H9 (cell line): ENCODE measurements around the gene ENTPD1. TPM values are rescaled to one million over a fixed set of nuclear protein-coding genes. Genes with fewer than 3 reads are reported as not detected.

Experiments
- DNase-seq: peaks from one replicate; pipeline ENCODE4 v3.0.0-alpha.2; 2017
- H2AFZ ChIP-seq: one replicate; pipeline ENCODE4 v1.6.1; 2013; ENCODE audit warnings: mild to moderate bottlenecking, low read length, control low read depth, moderate library complexity
- H2AK5ac ChIP-seq: 2 replicates; pipeline ENCODE4 v1.6.1; 2013; ENCODE audit warnings: low read length, control low read depth, mixed read lengths; ENCODE audit not compliant: insufficient read length
- H2BK120ac ChIP-seq: one replicate; pipeline ENCODE4 v1.6.1; 2013; ENCODE audit warnings: low read depth, mild to moderate bottlenecking, low read length, control low read depth, inconsistent platforms; ENCODE audit not compliant: poor library complexity, severe bottlenecking
- H2BK12ac ChIP-seq: 2 replicates; pipeline ENCODE4 v1.6.1; 2013; ENCODE audit warnings: low read length, control low read depth, mixed read lengths, low read depth; ENCODE audit not compliant: insufficient read length
- H2BK15ac ChIP-seq: 2 replicates; pipeline ENCODE4 v1.6.1; 2013; ENCODE audit warnings: low read depth, low read length, control low read depth
- H2BK20ac ChIP-seq: one replicate; pipeline ENCODE4 v1.6.1; 2013; ENCODE audit warnings: low read depth, mild to moderate bottlenecking, low read length, control low read depth, inconsistent platforms; ENCODE audit not compliant: poor library complexity, severe bottlenecking
- H2BK5ac ChIP-seq: 2 replicates; pipeline ENCODE4 v1.6.1; 2013; ENCODE audit warnings: low read length, control low read depth, mixed read lengths; ENCODE audit not compliant: insufficient read length
- H3K14ac ChIP-seq: 2 replicates; pipeline ENCODE4 v1.6.1; 2013; ENCODE audit warnings: low read length, control low read depth; ENCODE audit not compliant: insufficient read depth
- H3K18ac ChIP-seq: 2 replicates; pipeline ENCODE4 v1.6.1; 2013; ENCODE audit warnings: low read depth, mild to moderate bottlenecking, mixed read lengths, low read length, control low read depth; ENCODE audit not compliant: insufficient read length
- H3K23ac ChIP-seq: 2 replicates; pipeline ENCODE4 v1.6.1; 2013; ENCODE audit warnings: low read length, control low read depth, mixed read lengths, low read depth; ENCODE audit not compliant: insufficient read length
- H3K23me2 ChIP-seq: 2 replicates; pipeline ENCODE4 v1.6.1; 2013; ENCODE audit warnings: low read depth, mild to moderate bottlenecking, mixed read lengths, low read length, control low read depth; ENCODE audit not compliant: insufficient read length, poor library complexity, severe bottlenecking
- H3K27ac ChIP-seq: 2 replicates; pipeline ENCODE4 v1.5.1; 2013; ENCODE audit warnings: low read length, control low read depth, mixed read lengths, low read depth; ENCODE audit not compliant: insufficient read length
- H3K27me3 ChIP-seq: 2 replicates; pipeline ENCODE4 v1.6.1; 2013; ENCODE audit warnings: low read length, control low read depth, inconsistent platforms; ENCODE audit not compliant: insufficient read depth
- H3K4ac ChIP-seq: 2 replicates; pipeline ENCODE4 v1.6.1; 2013; ENCODE audit warnings: low read depth, mild to moderate bottlenecking, control low read depth, inconsistent platforms, low read length, moderate library complexity
- H3K4me1 ChIP-seq: 2 replicates; pipeline ENCODE4 v1.6.1; 2013; ENCODE audit warnings: low read length, control low read depth, inconsistent platforms; ENCODE audit not compliant: insufficient read depth
- H3K4me2 ChIP-seq: 2 replicates; pipeline ENCODE4 v1.6.1; 2013; ENCODE audit warnings: low read length, control low read depth, mixed read lengths; ENCODE audit not compliant: insufficient read length, insufficient read depth
- H3K56ac ChIP-seq: 2 replicates; pipeline ENCODE4 v1.6.1; 2013; ENCODE audit warnings: low read depth, mild to moderate bottlenecking, mixed read lengths, low read length, control low read depth; ENCODE audit not compliant: insufficient read length
- H3K79me1 ChIP-seq: 2 replicates; pipeline ENCODE4 v1.6.1; 2013; ENCODE audit warnings: low read depth, mild to moderate bottlenecking, moderate library complexity, low read length, control low read depth, inconsistent platforms; ENCODE audit not compliant: insufficient read depth, poor library complexity, severe bottlenecking
- H3K79me2 ChIP-seq: 2 replicates; pipeline ENCODE4 v1.6.1; 2013; ENCODE audit warnings: low read length, control low read depth, inconsistent platforms; ENCODE audit not compliant: insufficient read depth
- H3K9ac ChIP-seq: 2 replicates; pipeline ENCODE4 v1.6.1; 2013; ENCODE audit warnings: low read length, control low read depth, mixed read lengths; ENCODE audit not compliant: insufficient read length; ENCODE audit errors: extremely low read depth
- H3K9me3 ChIP-seq: one replicate; pipeline ENCODE4 v1.6.1; 2013; ENCODE audit warnings: low read depth, low read length, inconsistent platforms; ENCODE audit not compliant: control insufficient read depth
- H3T11ph ChIP-seq: one replicate; pipeline ENCODE4 v1.6.1; 2013; ENCODE audit warnings: mild to moderate bottlenecking, low read length, control low read depth, inconsistent platforms
- H4K20me1 ChIP-seq: one replicate; pipeline ENCODE4 v1.6.1; 2013; ENCODE audit not compliant: control insufficient read depth, insufficient read length, insufficient read depth
- H4K5ac ChIP-seq: 2 replicates; pipeline ENCODE4 v1.6.1; 2013; ENCODE audit warnings: low read depth, mild to moderate bottlenecking, mixed read lengths, low read length, control low read depth; ENCODE audit not compliant: insufficient read length
- H4K8ac ChIP-seq: replicated peaks from 2 replicates; pipeline ENCODE4 v1.6.1; 2013; ENCODE audit warnings: low read length, control low read depth, mixed read lengths, low read depth; ENCODE audit not compliant: insufficient read length
- H4K91ac ChIP-seq: 2 replicates; pipeline ENCODE4 v1.6.1; 2013; ENCODE audit warnings: low read depth, mild to moderate bottlenecking, moderate library complexity, mixed read lengths, low read length, control low read depth; ENCODE audit not compliant: insufficient read length
- H3K27ac Mint-ChIP-seq, 3 experiments: 2 replicates in 2 of 3; 3 replicates in 1 of 3; pipeline ENCODE4 v1.8.0; 2020 to 2021; ENCODE audit warnings: mixed read lengths in 3 of 3, mild to moderate bottlenecking in 1 of 3, moderate library complexity in 1 of 3
- H3K27me3 Mint-ChIP-seq: 2 replicates; pipeline ENCODE4 v1.8.0; 2021; ENCODE audit warnings: low read depth, mild to moderate bottlenecking, moderate library complexity, mixed read lengths
- H3K36me3 Mint-ChIP-seq, 3 experiments: 2 replicates in 2 of 3; 3 replicates in 1 of 3; pipeline ENCODE4 v1.8.0; 2020 to 2021; ENCODE audit warnings: low read depth in 3 of 3, mixed read lengths in 3 of 3; ENCODE audit not compliant: insufficient read depth in 1 of 3
- H3K4me1 Mint-ChIP-seq, 2 experiments: 2 replicates each; pipeline ENCODE4 v1.8.0; 2020; ENCODE audit warnings: mixed read lengths in 2 of 2
- H3K4me3 Mint-ChIP-seq, 2 experiments: 2 replicates in 1 of 2; 3 replicates in 1 of 2; pipeline ENCODE4 v1.8.0; 2020 to 2021; ENCODE audit warnings: mild to moderate bottlenecking in 2 of 2, mixed read lengths in 2 of 2, moderate library complexity in 1 of 2
- H3K9me3 Mint-ChIP-seq, 2 experiments: 2 replicates in 1 of 2; 3 replicates in 1 of 2; pipeline ENCODE4 v1.8.0; 2020; ENCODE audit warnings: mild to moderate bottlenecking in 2 of 2, mixed read lengths in 2 of 2, moderate library complexity in 1 of 2
- WGBS: extraction: QIAGEN DNeasy Blood & Tissue Kit; methylation state at CpG from one replicate; pipeline ENCODE4 v1.1.7; 2013; ENCODE audit warnings: missing lambda C conversion rate, low lambda C conversion rate, mixed read lengths; ENCODE audit not compliant: insufficient read length; ENCODE audit errors: extremely low coverage; 5-methylcytosine and 5-hydroxymethylcytosine counted together
- total RNA-seq: library from RNA; stranded (reverse); gene quantifications from 2 replicates; pipeline ENCODE4 v1.2.1, GENCODE V29; 2021
- TF ChIP-seq, protein P1 (sequence below): fragments of 200-600 bp; sonication (generic); conservative IDR thresholded peaks from 3 replicates; pipeline ENCODE4 v1.8.0; 2021; ENCODE audit warnings: antibody characterized with exemption, mild to moderate bottlenecking

Gene ENTPD1
- total RNA-seq, 1 experiment from 2014 or later, result 1.9 TPM

DNA sequence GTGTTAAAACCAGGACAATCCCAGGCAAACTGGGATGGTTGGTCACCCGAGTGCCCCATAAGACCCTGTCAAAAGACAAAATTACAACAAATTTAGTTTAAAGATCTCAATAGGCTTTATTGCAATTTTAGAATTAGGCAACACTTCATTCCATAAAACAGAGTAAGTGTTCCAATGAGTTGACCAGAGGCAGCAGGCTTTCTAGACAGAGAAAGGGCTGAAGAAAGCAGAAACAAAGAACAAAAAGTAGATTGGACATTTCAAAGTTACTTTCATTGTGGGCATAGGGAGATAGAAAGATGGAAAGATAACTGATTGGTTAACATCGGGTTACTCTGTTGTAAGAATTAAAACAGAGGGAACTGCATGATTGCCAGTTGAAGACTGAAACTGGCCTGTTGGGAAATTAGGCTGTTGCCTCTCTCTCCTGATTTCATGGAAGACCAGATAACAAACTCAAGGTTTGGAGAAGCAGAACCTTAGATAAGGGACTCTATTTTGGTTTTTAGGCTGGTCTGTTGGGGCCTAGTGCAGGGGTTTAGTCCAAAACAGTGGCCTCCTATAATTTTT lies 36.3 kb downstream of the ENTPD1 start:
- WGBS, result no CpG with 5 or more reads among the region's 2 CpGs
- Histone ChIP-seq H3K27me3 (no peaks in the 10 kb centered on the region), H3K4ac (no peak overlapping the region), H3K79me2 (no peaks in the 10 kb centered on the region), H3K23me2 (no peaks in the 10 kb centered on the region), H2BK5ac (no peak overlapping the region), H3T11ph (no peak overlapping the region), H4K91ac (no peak overlapping the region), H3K14ac (no peak overlapping the region), H2AFZ (no peak overlapping the region), H3K79me1 (no peaks in the 10 kb centered on the region), H3K23ac (no peak overlapping the region), H2BK120ac (no peak overlapping the region), H3K4me1 (no peaks in the 10 kb centered on the region), H2BK15ac (no peak overlapping the region), H3K18ac (no peak overlapping the region), H3K27ac (no peak overlapping the region), H3K56ac (no peak overlapping the region), H3K4me2 (no peak overlapping the region), H4K20me1 (no peaks in the 10 kb centered on the region), H4K8ac (no peak overlapping the region), H3K9ac (no peak overlapping the region), H2BK20ac (no peak overlapping the region), H3K9me3 (no peaks in the 10 kb centered on the region), H2BK12ac (no peak overlapping the region), H2AK5ac (no peak overlapping the region), H4K5ac (no peak overlapping the region)
- Mint-ChIP-seq H3K27ac (no peak overlapping the region), H3K4me3 (no peak overlapping the region), H3K27me3 (no peaks in the 10 kb centered on the region), H3K36me3 (peaks cover 0 to 2% (median 0%) of the 10 kb centered on the region in 3 experiments; a peak in 1 of 7 replicates), H3K4me1 (no peaks in the 10 kb centered on the region), H3K9me3 (no peaks in the 10 kb centered on the region)
- TF ChIP-seq, protein P1, sequence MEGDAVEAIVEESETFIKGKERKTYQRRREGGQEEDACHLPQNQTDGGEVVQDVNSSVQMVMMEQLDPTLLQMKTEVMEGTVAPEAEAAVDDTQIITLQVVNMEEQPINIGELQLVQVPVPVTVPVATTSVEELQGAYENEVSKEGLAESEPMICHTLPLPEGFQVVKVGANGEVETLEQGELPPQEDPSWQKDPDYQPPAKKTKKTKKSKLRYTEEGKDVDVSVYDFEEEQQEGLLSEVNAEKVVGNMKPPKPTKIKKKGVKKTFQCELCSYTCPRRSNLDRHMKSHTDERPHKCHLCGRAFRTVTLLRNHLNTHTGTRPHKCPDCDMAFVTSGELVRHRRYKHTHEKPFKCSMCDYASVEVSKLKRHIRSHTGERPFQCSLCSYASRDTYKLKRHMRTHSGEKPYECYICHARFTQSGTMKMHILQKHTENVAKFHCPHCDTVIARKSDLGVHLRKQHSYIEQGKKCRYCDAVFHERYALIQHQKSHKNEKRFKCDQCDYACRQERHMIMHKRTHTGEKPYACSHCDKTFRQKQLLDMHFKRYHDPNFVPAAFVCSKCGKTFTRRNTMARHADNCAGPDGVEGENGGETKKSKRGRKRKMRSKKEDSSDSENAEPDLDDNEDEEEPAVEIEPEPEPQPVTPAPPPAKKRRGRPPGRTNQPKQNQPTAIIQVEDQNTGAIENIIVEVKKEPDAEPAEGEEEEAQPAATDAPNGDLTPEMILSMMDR, result no peak
- no peak for DNase-seq
